Suppressor macrophage treated with lipopolysaccharide for 1 hour (primary cell): Measurements from ENCODE around the gene RBM45.

Experiments
- DNase-seq, 3 donors: peaks; one replicate each; pipeline ENCODE4 v3.0.0-alpha.2; 2020 to 2022

RBM45 gene

DNA sequence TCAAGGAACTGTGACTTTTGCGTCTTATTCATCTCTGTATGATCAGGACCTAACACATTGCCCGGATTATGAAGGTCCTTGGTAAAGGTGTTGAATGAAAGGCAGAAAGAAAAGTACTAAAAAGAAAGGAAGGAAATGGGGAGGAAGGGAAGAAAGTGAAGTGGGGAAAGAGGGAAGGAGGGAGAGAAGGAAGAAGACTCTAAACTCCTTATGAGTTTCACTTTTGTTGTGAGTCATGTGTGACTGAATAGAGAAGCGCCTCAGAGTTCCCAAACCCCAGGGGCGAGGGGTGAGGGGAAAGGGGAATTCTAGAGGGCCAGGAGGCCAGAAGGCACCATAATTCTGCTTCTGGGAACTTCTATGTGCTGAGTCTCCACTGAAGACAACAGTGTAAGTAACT is 51.2 kb downstream of the RBM45 start:
- DNase-seq, result peak; percentile 78 to 89 (median 83)

DNA sequence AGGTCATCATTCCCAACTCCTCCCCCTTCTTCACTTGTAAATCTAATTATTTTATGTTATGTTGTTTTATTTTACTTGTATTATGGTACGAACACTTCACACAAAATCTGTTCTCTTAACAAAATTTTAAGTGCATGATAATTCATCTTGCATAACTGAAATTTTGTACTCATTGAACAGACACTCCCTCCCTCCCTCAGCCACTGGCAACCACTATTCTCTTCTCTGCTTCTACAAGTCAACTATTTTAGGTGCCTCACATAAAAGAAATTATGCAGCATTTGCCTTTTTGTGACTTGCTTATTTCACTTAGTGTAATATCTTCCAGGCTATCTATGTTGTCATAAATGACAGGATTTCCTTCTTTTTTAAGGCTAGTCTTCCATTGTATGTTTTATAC is 51.7 kb downstream of the RBM45 start:
- no peak for DNase-seq

GRCh38 chr2:178173657-178174056 is 61.4 kb downstream of the RBM45 start:
- DNase-seq, result no peak

- peak; percentile 43 to 56 (median 47) for DNase-seq
Measured at GRCh38 chr2:178177066-178177679, 64.9 kb downstream of the RBM45 start.
